ENCODE measurements around the gene TMEM171. TPM values are rescaled to one million over a fixed set of nuclear protein-coding genes. Genes with fewer than 3 reads are reported as not detected.

TMEM171 gene
- total RNA-seq, 2 donors from 2014 or later: not detected

DNA sequence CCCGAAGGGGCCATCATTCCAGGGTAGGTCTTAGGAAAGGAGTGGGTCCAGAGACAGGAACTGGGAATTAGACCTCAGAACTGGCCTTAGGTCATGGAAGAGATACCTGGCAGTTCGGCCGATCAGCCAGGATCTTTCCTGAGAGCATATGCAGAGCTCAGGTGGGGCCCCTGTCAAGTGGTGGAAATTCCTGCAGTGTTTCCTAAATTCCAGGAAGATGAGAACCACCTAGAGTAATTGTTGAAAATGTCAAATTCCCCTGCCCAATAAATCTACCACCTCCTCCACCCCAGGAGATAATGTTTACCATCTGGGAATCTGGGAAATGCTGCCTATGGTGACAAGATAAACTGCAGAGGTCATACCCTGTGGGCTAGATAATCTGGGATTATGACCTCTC is 14.6 kb downstream of the TMEM171 start:
- Histone ChIP-seq H3K36me3 (no peaks in the 10 kb centered on the region), H3K9me3 (no peaks in the 10 kb centered on the region), H3K4me3 (no peak overlapping the region), H3K4me1 (ENCODE audit: control insufficient read depth in 1 of 2, low read depth in 2 of 2) (no peaks in the 10 kb centered on the region), H3K27ac (no peak overlapping the region), H3K27me3 (replicated peaks; ENCODE audit: insufficient read depth) (no peaks in the 10 kb centered on the region)
- no peak for ATAC-seq (ENCODE audit: insufficient number of reproducible peaks, low FRiP score, low read depth)
- TF ChIP-seq, protein P1, sequence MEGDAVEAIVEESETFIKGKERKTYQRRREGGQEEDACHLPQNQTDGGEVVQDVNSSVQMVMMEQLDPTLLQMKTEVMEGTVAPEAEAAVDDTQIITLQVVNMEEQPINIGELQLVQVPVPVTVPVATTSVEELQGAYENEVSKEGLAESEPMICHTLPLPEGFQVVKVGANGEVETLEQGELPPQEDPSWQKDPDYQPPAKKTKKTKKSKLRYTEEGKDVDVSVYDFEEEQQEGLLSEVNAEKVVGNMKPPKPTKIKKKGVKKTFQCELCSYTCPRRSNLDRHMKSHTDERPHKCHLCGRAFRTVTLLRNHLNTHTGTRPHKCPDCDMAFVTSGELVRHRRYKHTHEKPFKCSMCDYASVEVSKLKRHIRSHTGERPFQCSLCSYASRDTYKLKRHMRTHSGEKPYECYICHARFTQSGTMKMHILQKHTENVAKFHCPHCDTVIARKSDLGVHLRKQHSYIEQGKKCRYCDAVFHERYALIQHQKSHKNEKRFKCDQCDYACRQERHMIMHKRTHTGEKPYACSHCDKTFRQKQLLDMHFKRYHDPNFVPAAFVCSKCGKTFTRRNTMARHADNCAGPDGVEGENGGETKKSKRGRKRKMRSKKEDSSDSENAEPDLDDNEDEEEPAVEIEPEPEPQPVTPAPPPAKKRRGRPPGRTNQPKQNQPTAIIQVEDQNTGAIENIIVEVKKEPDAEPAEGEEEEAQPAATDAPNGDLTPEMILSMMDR (IDR thresholded peaks at IDR 0.05): no peak
- DNase-seq (ENCODE audit: low spot score): no peak

DNA sequence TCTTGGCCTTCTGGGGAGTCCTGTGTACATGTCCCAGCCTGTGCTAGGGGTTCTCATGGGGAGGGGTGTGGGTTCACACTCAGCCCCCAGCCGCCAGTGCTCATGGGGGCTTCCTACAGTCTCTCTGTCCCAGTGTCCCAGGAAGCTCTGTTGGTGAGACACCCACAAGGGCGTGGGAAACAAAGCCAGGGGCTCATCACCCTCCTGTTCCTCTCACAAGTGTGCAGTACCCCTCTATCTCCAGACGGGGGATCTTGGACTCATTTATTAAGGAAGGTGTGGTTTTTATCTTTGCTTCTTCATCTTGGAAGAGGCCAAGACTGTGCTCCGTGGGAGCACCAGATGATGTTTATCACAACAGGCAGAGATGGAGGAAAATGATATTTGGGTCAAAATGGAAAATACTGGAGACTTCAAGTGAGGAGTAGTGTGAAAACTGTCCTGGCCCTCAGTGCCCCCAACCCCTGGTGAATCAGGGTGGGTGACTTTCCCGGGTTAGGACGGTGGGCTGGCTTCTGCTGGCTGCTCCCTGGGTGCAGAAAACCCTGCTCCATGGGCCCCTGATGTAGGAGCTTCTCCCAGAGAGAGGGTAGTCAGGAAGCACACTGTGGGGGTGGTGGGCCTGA is 15.2 kb downstream of the TMEM171 start:
- no peak for DNase-seq (ENCODE audit: low spot score)
- H3K27me3 ChIP-seq (replicated peaks; ENCODE audit: insufficient read depth): no peaks in the 10 kb centered on the region

DNA sequence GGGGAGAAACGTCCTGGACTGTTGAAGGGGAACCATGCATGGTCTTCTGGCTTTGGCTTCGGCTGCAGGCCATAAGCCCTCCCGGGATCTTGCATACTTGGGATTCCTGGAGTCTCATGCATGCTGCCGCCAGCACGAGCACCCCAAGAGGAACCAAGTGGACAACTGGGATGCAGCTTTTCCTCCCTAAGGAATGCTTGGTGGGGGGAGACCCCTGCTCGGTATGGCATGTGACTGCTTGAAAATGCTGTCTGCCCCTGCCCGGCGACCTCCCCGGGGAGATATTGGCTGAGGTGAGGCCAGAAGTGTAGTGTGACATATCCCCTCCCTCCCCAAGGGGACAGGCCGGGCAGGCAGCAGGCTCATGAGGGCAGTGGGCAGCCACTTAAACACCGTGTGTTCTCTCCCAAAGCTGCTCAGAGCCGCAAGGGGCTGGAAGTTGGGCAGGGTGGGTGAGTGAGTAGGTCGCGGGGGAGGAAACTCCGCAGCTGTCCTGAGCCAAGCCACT is 15.7 kb downstream of the TMEM171 start:
- no peak overlapping the region for H3K4me3 ChIP-seq
- H3K36me3 ChIP-seq: no peaks in the 10 kb centered on the region
- DNase-seq (ENCODE audit: low spot score) (no peak), ATAC-seq (ENCODE audit: insufficient number of reproducible peaks, low FRiP score, low read depth) (no peak)
- no peaks in the 10 kb centered on the region for H3K9me3 ChIP-seq
- H3K27ac ChIP-seq: no peak overlapping the region
- no peaks in the 10 kb centered on the region for H3K27me3 ChIP-seq (replicated peaks; ENCODE audit: insufficient read depth)
- TF ChIP-seq, protein P1 (IDR thresholded peaks at IDR 0.05): no peak
- no peaks in the 10 kb centered on the region for H3K4me1 ChIP-seq (ENCODE audit: control insufficient read depth in 1 of 2, low read depth in 2 of 2)

More for the DNA sequence above, 15.2 kb downstream of the TMEM171 start:
- Histone ChIP-seq H3K36me3 (no peaks in the 10 kb centered on the region), H3K4me3 (no peak overlapping the region), H3K27ac (no peak overlapping the region), H3K4me1 (ENCODE audit: control insufficient read depth in 1 of 2, low read depth in 2 of 2) (no peaks in the 10 kb centered on the region), H3K9me3 (no peaks in the 10 kb centered on the region)
- TF ChIP-seq, protein P1 (IDR thresholded peaks at IDR 0.05): peak; percentile 8
- no peak for ATAC-seq (ENCODE audit: insufficient number of reproducible peaks, low FRiP score, low read depth)

DNA sequence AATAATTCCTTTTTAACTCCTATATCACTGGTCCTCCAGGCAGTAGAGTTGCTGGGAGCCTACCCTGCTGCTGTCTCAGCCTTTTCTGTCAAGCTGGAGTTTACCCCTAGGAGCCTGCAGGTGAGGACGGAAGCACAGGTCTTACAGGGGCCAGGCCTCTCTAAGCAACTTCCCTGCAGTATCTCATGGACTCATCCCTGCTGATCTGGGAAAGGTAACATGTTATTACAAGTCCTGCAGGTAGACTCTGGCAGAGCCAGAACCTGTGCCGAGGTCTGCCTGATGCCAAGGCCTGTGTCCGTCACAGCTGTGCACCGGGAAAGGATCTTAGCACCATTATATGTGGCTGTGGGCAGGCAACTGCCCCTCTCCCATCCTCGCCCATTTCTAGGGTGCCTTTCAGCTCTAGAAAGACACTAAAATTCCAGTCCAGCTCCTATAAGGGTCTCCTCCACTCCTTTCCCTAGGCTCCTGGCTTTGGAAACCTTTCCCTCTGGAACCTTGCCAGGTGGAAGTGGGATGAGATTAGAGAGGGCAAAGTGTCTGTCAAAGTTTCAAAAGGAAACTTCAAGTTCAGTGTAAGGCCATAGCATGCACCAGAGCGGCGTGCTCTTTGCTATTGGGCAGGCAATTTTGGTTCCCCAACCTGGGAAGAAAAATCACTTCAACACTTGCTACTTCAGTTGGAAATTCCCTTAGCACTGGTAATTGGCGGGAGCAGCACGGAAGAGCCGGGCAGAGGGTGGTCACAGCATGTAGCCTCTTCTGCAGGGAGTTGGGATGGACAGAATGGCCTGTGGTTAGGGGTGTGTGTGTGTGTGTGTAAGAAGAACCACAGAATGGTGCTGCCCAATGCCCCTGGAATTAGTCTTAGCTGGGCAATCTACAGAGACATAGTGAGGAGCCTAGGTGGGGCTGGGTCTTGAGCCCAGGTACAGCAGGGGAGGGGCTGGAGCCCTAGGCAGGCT is 17.5 kb downstream of the TMEM171 start:
- H3K4me1 ChIP-seq (ENCODE audit: control insufficient read depth in 1 of 2, low read depth in 2 of 2): no peaks in the 10 kb centered on the region
- no peak for ATAC-seq (ENCODE audit: insufficient number of reproducible peaks, low FRiP score, low read depth)
- H3K4me3 ChIP-seq: no peak overlapping the region
- no peaks in the 10 kb centered on the region for H3K9me3 ChIP-seq
- TF ChIP-seq, protein P1 (IDR thresholded peaks at IDR 0.05): no peak
- H3K36me3 ChIP-seq: no peaks in the 10 kb centered on the region
- DNase-seq (ENCODE audit: low spot score): no peak
- H3K27me3 ChIP-seq (replicated peaks; ENCODE audit: insufficient read depth): no peaks in the 10 kb centered on the region
- H3K27ac ChIP-seq: no peak overlapping the region

DNA sequence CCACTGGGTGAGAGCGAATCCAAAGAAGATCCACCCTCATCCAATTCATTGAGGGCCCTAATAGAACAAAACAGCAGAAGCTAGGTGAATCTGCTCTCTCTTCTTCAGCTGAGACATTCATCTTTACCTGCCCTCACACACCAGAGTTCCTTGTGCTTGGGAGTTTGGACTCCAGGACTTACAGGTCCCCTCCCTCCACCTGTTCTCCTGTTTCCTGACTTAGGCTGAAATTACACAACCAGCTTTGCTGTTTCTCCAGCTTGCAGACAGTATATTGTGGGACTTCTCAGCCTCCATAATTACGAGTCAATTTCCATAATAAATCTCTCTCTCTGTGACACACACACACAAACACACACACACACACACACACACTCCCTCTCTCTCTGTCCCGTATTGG is 19.1 kb downstream of the TMEM171 start:
- no peaks in the 10 kb centered on the region for H3K9me3 ChIP-seq
- H3K27ac ChIP-seq: no peak overlapping the region
- ATAC-seq (ENCODE audit: insufficient number of reproducible peaks, low FRiP score, low read depth) (no peak), DNase-seq (ENCODE audit: low spot score) (no peak)
- H3K4me1 ChIP-seq (ENCODE audit: control insufficient read depth in 1 of 2, low read depth in 2 of 2): peaks cover 0 to 9% of the 10 kb centered on the region in 2 donors
- TF ChIP-seq, protein P1 (IDR thresholded peaks at IDR 0.05): no peak
- H3K27me3 ChIP-seq (replicated peaks; ENCODE audit: insufficient read depth): no peaks in the 10 kb centered on the region
- no peaks in the 10 kb centered on the region for H3K36me3 ChIP-seq
- no peak overlapping the region for H3K4me3 ChIP-seq
